Prostate gland (tissue), 2 donors: ENCODE measurements around the gene PARPBP.

ENCODE experiments used
- POLR2AphosphoS5 ChIP-seq: sonication (generic); formaldehyde crosslinking; IDR thresholded peaks from one replicate; pipeline ENCODE4 v1.6.1; 2017; ENCODE audit warnings: antibody characterized with exemption
- TF ChIP-seq, protein P1 (sequence below), 4 experiments: fragments of 200-600 bp in 2 of 4; fragments of 450-650 bp in 2 of 4; sonication (generic) in 2 of 4; IDR thresholded peaks; 1 replicate in 3 of 4; 2 replicates in 1 of 4; pipeline ENCODE4 v1.5.1; 2016 to 2019; ENCODE audit warnings: antibody characterized with exemption in 4 of 4, mild to moderate bottlenecking in 2 of 4, moderate library complexity in 2 of 4

DNA sequence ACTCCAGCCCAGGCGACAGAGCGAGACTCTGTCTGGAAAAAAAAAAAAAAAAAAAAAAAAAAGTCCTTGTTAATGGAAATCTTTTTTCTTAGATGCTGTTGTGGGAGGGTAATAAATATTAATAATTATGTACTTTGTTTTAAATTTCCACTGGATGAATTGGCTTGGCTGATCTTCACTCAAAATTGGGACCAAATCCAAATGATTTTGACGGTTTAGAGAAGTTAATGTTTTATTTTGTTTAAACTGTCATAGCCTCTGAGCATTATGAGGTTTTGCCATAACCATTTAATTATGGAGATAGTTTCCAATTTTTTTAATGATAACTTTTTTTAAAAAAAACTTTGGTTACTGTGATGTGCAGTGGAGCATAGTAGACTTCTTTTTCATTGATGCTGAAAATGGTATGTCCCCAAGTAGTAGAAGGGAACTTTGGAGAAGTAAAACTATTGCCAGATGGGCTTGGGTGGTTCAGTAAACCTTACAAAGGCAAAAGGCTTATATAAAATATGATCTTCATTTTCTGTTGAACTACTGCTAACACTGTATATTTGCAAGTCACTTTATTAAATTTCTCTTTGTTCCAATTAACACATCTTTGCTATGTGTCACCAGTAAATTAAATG lies 81.6 kb downstream of the PARPBP start:
- TF ChIP-seq, protein P1, sequence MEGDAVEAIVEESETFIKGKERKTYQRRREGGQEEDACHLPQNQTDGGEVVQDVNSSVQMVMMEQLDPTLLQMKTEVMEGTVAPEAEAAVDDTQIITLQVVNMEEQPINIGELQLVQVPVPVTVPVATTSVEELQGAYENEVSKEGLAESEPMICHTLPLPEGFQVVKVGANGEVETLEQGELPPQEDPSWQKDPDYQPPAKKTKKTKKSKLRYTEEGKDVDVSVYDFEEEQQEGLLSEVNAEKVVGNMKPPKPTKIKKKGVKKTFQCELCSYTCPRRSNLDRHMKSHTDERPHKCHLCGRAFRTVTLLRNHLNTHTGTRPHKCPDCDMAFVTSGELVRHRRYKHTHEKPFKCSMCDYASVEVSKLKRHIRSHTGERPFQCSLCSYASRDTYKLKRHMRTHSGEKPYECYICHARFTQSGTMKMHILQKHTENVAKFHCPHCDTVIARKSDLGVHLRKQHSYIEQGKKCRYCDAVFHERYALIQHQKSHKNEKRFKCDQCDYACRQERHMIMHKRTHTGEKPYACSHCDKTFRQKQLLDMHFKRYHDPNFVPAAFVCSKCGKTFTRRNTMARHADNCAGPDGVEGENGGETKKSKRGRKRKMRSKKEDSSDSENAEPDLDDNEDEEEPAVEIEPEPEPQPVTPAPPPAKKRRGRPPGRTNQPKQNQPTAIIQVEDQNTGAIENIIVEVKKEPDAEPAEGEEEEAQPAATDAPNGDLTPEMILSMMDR (IDR thresholded peaks at IDR 0.05), result no peak
- TF ChIP-seq POLR2AphosphoS5, result no peak
